DOHH2 (cell line): ENCODE measurements around the gene ST3GAL5.

Experiments used
- CTCF ChIP-seq: fragments of 200-600 bp; sonication (generic); IDR thresholded peaks from one replicate; pipeline ENCODE4 v1.5.1; 2014; ENCODE audit warnings: antibody characterized with exemption, mild to moderate bottlenecking, low read depth, low read length; ENCODE audit not compliant: poor library complexity, severe bottlenecking
- EZH2phosphoT487 ChIP-seq: fragments of 200-600 bp; sonication (generic); IDR thresholded peaks from 2 replicates; pipeline ENCODE4 v1.6.1; 2017; ENCODE audit warnings: borderline replicate concordance, mild to moderate bottlenecking, antibody characterized with exemption, low read length, moderate library complexity, mixed read lengths

GRCh38 chr2:85840091-85840490, 48.7 kb downstream of the ST3GAL5 start:
- TF ChIP-seq CTCF (no peak), EZH2phosphoT487 (no peak)
